ENCODE results near the gene NRIP1. TPM values are rescaled to one million over a fixed set of nuclear protein-coding genes. Genes with fewer than 3 reads are reported as not detected.
"Not testable (repeated sequence)": the region's sequence is repeated elsewhere in the genome, so short reads cannot be mapped to it uniquely, and the experiment has no call there.

NRIP1 gene
- total RNA-seq, 2 experiments from 2014 or later = 12.0 to 13.8 TPM

DNA sequence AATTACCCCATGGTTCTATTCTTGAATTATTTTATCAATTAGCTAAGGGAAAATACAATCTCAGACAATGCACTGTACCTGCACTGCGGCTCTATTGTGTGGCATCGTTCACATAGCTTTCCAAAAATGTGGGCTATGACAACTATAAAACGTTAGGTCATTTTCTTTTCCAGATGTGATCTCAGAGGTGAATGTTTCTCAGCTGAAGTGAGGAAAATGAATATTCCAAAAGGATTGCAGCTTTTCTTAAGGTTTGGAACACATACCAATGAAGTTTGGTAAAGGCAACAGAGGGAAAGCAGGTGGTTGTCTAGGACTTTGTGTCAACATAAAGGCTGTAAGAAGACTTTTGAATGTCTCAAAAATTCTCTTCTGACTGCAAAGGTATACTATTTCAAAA lies 105.5 kb downstream of the NRIP1 start:
- no peak overlapping the region for H3K27ac Mint-ChIP-seq
- peaks cover 2% of the 10 kb centered on the region for H3K27me3 Mint-ChIP-seq
- H3K4me3 Mint-ChIP-seq = no peak overlapping the region
- no peaks in the 10 kb centered on the region for H3K9me3 Mint-ChIP-seq
- CTCF ChIA-PET = no interaction called here
- DNase-seq = no peak
- H3K36me3 Mint-ChIP-seq (ENCODE audit: low read depth) = no peaks in the 10 kb centered on the region
- H3K4me1 Mint-ChIP-seq = no peaks in the 10 kb centered on the region
- POLR2A ChIA-PET = no interaction called here

DNA sequence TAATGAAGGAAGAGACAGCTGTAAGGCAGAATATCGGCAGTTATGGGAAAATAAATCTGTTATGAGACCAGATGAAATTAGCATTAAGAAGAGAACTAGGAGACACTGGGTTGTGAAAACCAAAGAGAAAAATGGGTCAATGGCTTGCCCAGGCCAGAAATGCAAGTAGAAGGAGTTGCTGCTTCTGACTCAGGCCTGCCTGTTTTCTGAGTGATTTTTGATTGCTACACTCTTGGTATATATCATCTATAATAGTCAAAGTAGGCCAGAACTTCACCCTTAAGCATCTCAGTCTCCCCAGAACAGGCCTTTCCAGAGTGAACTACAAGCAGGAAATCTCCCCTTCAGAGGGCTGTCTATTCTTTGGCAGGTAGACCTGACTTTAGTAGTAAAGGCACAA lies 107.0 kb downstream of the NRIP1 start:
- H3K4me3 Mint-ChIP-seq = no peak overlapping the region
- no peaks in the 10 kb centered on the region for H3K36me3 Mint-ChIP-seq (ENCODE audit: low read depth)
- no peak for DNase-seq
- H3K27ac Mint-ChIP-seq = no peak overlapping the region
- H3K9me3 Mint-ChIP-seq = no peaks in the 10 kb centered on the region
- CTCF ChIA-PET = no interaction called here
- no peaks in the 10 kb centered on the region for H3K4me1 Mint-ChIP-seq
- H3K27me3 Mint-ChIP-seq = peaks cover 2% of the 10 kb centered on the region
- POLR2A ChIA-PET = no interaction called here

DNA sequence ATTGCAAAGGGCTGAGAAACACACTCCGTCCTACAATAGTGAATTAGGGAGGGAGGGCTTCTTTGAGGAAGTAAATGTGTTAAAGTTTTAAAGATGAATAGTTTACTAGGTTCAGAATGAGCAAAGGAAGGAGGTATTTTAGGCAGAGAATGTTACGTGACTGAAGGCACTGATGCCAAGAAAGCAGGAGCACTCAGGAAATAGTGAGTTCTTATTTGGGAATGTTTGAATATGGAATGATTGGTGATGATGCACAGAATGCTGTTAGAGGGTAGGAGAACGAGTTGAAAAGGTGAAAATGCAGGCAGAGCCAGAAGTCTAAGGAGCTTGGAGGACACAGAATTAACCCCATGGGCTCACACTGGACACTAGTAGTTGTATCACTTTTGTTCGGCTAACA lies 108.0 kb downstream of the NRIP1 start:
- DNase-seq = no peak
- Mint-ChIP-seq H3K27me3 (peaks cover 2% of the 10 kb centered on the region), H3K4me1 (no peaks in the 10 kb centered on the region), H3K36me3 (ENCODE audit: low read depth) (no peaks in the 10 kb centered on the region), H3K9me3 (no peaks in the 10 kb centered on the region), H3K27ac (no peak overlapping the region), H3K4me3 (no peak overlapping the region)
- CTCF ChIA-PET = no interaction called here
- POLR2A ChIA-PET = no interaction called here

DNA sequence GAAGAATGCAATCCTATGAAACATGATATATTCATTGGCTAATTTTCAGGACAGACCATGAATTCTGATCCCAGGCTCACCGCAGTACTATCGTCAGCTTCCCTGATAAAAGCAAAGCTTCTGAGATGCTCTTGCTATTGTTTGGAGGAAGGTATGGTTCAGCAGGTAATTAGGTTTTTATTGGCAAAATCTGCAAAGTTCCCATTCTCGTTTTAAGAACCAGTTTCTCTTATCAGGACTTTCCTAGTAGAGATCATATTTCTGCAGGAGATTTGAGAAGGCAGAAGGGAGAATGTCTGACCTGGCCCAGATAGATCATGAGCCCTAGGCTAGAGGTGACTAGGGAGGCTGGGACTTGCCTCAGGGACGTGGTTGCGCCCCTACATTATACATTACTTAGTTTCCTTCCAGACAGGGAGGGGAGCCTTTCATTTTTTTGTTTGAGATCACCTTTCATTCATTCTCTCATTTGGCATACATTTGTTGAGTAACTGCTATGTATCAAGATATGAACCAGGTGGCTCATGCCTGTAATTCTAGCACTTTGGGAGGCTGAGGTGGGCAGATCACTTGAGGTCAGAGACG lies 108.8 kb downstream of the NRIP1 start:
- CTCF ChIA-PET = interaction anchor here (0.8 kb wide), 1 partner anchor 27 kb away, joined by 5 read pairs; no protein-coding TSS in a partner anchor
- Mint-ChIP-seq H3K4me1 (no peaks in the 10 kb centered on the region), H3K27me3 (peaks cover 2% of the 10 kb centered on the region), H3K36me3 (ENCODE audit: low read depth) (no peaks in the 10 kb centered on the region), H3K27ac (no peak overlapping the region), H3K9me3 (no peaks in the 10 kb centered on the region), H3K4me3 (no peak overlapping the region)
- POLR2A ChIA-PET = interaction anchor here (0.7 kb wide), 1 partner anchor 17 kb away, joined by 5 read pairs; no protein-coding TSS in a partner anchor
- DNase-seq = no peak

DNA sequence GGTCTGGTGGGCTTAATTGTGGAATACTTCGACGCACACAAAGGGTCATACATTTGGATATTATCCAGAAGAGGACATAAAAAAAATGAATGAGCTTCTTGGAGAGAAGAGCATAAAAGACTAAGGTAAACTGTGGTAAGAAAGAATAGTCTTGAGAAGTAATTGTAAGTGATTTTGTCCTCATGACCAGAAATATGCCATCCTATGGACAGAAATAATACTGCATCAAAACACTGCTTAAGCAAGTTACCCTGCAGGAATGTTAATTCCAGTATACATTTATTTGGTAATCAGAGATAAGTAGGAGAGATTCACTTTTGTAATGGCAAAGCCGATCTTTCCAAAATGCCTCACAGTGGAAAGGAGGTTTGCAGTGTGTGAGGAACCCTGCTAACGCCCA lies 111.9 kb downstream of the NRIP1 start:
- H3K4me3 Mint-ChIP-seq = no peak overlapping the region
- CTCF ChIA-PET = interaction anchor here (0.8 kb wide), 1 partner anchor 9 kb away, joined by 3 read pairs; no protein-coding TSS in a partner anchor

DNA sequence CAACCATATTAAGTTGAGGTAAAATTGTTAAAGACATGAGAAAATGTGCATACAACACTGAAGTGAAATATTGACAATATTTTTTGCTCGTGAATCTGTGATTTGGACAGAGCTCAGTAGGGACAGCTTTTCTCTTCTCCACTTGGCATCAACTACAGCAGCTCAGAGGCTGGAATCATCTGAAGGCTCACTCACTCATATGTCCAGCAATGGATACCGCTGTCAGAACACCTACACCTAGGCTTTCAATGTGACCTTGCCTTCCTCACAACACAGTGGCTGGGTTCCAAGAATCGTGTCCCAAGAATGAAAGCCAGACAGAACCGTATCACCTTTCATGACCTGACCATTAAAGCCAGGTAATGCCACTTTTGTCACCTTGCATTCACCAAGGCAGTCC lies 115.2 kb downstream of the NRIP1 start:
- Mint-ChIP-seq H3K36me3 (ENCODE audit: low read depth) (no peaks in the 10 kb centered on the region), H3K27ac (no peak overlapping the region), H3K9me3 (peaks cover 2% of the 10 kb centered on the region), H3K4me3 (no peak overlapping the region), H3K4me1 (no peaks in the 10 kb centered on the region), H3K27me3 (no peaks in the 10 kb centered on the region)
- POLR2A ChIA-PET = no interaction called here
- CTCF ChIA-PET = no interaction called here
- DNase-seq = no peak

More for the DNA sequence above, 111.9 kb downstream of the NRIP1 start:
- no peaks in the 10 kb centered on the region for H3K36me3 Mint-ChIP-seq (ENCODE audit: low read depth)
- peaks cover 2% of the 10 kb centered on the region for H3K9me3 Mint-ChIP-seq
- POLR2A ChIA-PET = no interaction called here
- DNase-seq = no peak
- H3K27ac Mint-ChIP-seq = no peak overlapping the region
- peaks cover 2% of the 10 kb centered on the region for H3K27me3 Mint-ChIP-seq
- no peaks in the 10 kb centered on the region for H3K4me1 Mint-ChIP-seq

DNA sequence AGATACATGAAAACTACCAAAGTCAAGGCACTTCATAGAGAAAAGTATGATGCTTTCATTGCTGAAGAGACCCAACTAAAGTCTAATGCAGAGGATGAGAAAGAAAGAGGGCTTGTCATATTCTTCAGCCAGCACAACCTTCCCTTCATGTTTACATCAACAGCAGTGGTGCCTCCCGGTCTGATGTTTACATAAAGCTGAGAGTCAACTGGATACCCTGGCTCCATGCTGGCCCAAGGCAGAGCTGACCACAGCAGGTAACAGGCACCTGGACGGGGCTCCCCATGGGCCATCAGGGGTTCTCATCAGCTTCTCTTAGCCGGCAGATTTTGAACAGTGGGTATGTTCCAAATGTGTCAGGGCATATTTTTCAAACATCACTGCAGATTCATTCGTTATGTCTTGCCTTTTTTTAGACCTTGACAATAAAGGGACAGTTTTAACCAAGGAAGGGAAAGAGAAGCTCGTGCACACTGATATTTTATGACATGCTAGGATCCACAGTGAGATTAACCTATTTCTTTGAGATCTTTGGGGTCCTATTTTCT lies 117.1 kb downstream of the NRIP1 start:
- Mint-ChIP-seq H3K4me3 (no peak overlapping the region), H3K4me1 (no peaks in the 10 kb centered on the region), H3K27ac (no peak overlapping the region), H3K27me3 (no peaks in the 10 kb centered on the region), H3K36me3 (ENCODE audit: low read depth) (no peaks in the 10 kb centered on the region), H3K9me3 (peaks cover 2% of the 10 kb centered on the region)
- no peak for DNase-seq
- ChIA-PET CTCF (no interaction called here), POLR2A (no interaction called here)

DNA sequence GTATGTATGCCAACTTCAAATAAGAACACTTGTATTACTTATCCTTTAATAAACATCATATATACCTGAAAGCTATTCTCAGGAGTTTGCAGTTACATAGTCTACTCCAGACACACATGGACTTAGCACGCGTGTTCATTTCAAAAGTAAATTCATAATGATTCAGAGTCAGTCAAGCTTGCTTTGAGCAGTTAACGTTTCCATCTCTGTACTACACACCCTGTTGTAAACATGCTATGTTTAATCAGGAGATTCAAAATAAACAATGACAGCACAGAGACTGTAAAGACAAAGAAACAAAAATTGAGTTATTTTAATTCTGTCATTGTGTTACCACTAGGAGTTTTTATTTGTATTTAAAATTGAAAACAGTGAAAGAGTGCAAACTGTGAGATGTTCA lies 119.6 kb downstream of the NRIP1 start:
- no peaks in the 10 kb centered on the region for H3K36me3 Mint-ChIP-seq (ENCODE audit: low read depth)

DNA sequence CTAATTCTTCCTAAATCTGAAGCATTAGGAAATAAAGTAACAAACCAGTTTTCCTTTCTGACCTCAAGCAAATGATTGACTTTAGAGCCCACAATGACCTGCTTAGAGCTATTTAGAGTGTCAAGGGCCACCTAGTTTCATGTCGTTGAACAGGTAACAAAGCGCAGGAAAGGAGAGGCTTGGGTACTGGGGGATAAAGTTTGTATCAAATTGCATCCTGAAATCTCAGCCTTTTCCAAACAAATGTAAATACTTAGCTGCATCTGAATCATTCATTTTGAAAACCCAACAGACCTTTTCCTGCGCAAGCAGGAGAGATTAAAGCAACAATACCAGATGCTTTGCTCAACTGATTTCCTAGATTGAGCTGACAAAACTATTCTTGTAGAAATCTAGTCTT lies 121.2 kb downstream of the NRIP1 start:
- H3K27me3 Mint-ChIP-seq = no peaks in the 10 kb centered on the region
- no peak overlapping the region for H3K27ac Mint-ChIP-seq
- no peaks in the 10 kb centered on the region for H3K36me3 Mint-ChIP-seq (ENCODE audit: low read depth)
- no peaks in the 10 kb centered on the region for H3K4me1 Mint-ChIP-seq
- H3K4me3 Mint-ChIP-seq = no peak overlapping the region
- ChIA-PET POLR2A (no interaction called here), CTCF (no interaction called here)
- H3K9me3 Mint-ChIP-seq = peaks cover 9% of the 10 kb centered on the region
- DNase-seq = no peak

More for the DNA sequence above, 119.6 kb downstream of the NRIP1 start:
- Mint-ChIP-seq H3K4me3 (no peak overlapping the region), H3K9me3 (peaks cover 8% of the 10 kb centered on the region), H3K4me1 (no peaks in the 10 kb centered on the region), H3K27ac (no peak overlapping the region), H3K27me3 (no peaks in the 10 kb centered on the region)
- no peak for DNase-seq
- POLR2A ChIA-PET = no interaction called here
- CTCF ChIA-PET = no interaction called here

DNA sequence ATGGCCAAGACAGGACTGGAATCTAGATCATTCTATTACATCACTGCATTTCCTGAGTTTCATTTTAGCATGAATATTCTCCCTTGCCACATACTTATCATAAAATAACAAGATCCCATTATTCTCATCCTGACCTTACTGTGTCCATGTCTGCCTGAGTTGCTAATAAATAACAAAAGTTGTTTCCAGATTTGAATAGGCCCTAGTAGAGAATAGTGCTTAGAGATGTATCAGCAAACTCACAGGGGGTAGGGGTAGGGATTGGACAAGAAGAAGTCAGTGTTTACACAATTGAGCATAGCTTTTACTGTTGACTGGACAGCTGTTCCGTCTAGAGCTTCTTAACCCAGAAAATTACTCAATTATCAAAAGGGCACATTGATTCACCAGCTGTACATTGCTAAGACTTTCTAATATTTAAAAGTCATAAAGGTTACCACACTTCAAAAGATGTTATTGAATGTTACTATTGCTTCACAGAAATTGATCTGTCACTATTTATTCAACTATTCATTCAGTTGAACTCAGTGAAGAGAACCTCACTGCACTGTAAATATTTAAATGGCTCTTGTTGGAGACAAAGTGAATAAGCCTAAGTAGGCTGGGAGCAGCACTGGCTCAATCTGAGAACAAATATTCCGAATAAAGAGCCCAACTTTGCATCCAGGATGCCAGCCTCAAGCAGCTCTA lies 121.9 kb downstream of the NRIP1 start:
- Mint-ChIP-seq H3K4me1 (no peaks in the 10 kb centered on the region), H3K27ac (no peak overlapping the region), H3K27me3 (no peaks in the 10 kb centered on the region), H3K36me3 (ENCODE audit: low read depth) (no peaks in the 10 kb centered on the region), H3K9me3 (peaks cover 14% of the 10 kb centered on the region), H3K4me3 (no peak overlapping the region)
- ChIA-PET POLR2A (no interaction called here), CTCF (interaction anchor here (0.6 to 1.0 kb wide), 2 partner anchors 79 to 1177 kb away, joined by 3 read pairs; no protein-coding TSS in a partner anchor)
- no peak for DNase-seq

DNA sequence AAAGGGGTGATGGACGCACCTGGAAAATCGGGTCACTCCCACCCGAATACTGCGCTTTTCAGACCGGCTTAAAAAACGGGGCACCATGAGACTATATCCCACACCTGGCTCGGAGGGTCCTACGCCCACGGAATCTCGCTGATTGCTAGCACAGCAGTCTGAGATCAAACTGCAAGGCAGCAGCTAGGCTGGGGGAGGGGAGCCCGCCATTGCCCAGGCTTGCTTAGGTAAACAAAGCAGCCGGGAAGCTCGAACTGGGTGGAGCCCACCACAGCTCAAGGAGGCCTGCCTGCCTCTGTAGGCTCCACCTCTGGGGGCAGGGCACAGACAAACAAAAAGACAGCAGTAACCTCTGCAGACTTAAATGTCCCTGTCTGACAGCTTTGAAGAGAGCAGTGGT lies 137.5 kb downstream of the NRIP1 start:
- H3K4me1 Mint-ChIP-seq; H3K9me3 Mint-ChIP-seq; H3K36me3 Mint-ChIP-seq (ENCODE audit: low read depth); H3K4me3 Mint-ChIP-seq; DNase-seq; H3K27me3 Mint-ChIP-seq; CTCF ChIA-PET; POLR2A ChIA-PET; H3K27ac Mint-ChIP-seq: not testable (repeated sequence)

DNA sequence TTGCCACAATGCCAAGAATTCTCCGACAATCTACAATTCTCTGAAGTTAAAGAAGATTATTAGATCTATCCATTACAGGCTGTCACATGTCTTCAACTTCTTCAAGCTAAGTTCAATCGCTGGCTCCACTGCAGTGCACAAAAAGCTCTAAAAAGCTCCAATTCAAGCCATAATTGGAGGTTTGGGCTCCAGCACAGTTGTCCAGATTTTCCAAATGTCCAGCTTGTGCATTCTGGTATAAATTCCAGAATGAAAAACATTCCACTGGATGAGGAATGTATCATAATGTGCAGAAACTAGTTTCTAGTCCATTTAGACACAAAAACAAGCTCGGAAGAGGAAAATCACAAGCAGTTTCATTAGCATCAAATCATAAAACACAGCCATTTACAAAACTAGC lies 138.6 kb downstream of the NRIP1 start:
- Mint-ChIP-seq H3K36me3 (ENCODE audit: low read depth) (no peaks in the 10 kb centered on the region), H3K27ac (no peak overlapping the region), H3K4me1 (no peaks in the 10 kb centered on the region), H3K4me3 (no peak overlapping the region), H3K9me3 (no peaks in the 10 kb centered on the region), H3K27me3 (peaks cover 1% of the 10 kb centered on the region)
- DNase-seq = no peak
- ChIA-PET CTCF (no interaction called here), POLR2A (no interaction called here)

DNA sequence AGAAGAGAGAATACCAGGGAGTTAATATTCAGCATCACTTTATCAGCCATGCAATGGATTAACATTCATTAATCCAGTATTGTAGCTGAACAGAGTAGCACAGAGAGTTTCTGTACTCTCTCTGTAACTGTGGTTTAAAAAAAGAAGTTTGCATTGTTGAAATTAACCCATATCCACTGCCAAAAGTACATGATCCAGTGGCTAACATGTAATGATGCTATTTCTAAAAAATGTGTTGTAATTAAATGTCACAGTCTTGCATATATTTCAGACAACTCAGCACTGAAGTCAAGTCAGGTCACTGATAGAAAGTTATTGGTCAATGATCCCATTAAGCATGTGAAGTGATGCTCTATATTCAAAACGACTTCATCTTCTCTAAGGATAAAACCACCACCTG lies 141.3 kb downstream of the NRIP1 start:
- ChIA-PET CTCF (no interaction called here), POLR2A (no interaction called here)
- H3K4me3 Mint-ChIP-seq = no peak overlapping the region
- no peaks in the 10 kb centered on the region for H3K9me3 Mint-ChIP-seq
- H3K27ac Mint-ChIP-seq = no peak overlapping the region
- DNase-seq = no peak
- H3K4me1 Mint-ChIP-seq = no peaks in the 10 kb centered on the region
- no peaks in the 10 kb centered on the region for H3K36me3 Mint-ChIP-seq (ENCODE audit: low read depth)
- peaks cover 1% of the 10 kb centered on the region for H3K27me3 Mint-ChIP-seq

DNA sequence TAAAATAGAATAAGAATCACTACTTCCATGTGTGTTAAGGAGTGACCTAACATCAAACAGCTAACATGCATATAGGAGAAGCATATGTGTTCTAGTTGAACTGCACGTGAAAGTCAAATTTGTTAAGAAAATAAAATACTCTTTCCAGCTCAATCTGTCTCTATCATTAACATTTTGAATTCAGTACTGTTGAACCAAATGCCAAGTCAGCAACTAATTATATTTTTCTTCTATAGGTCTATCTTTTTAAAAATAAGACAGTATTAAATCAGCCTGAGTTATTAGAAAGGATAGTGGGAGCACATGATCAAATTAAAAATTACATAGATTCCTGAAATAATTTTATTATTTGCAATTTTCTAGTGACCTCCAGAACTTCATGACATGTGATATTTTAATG lies 141.8 kb downstream of the NRIP1 start:
- DNase-seq = no peak
- Mint-ChIP-seq H3K27ac (no peak overlapping the region), H3K4me3 (no peak overlapping the region), H3K27me3 (peaks cover 1% of the 10 kb centered on the region), H3K4me1 (no peaks in the 10 kb centered on the region), H3K36me3 (ENCODE audit: low read depth) (no peaks in the 10 kb centered on the region), H3K9me3 (no peaks in the 10 kb centered on the region)
- CTCF ChIA-PET = no interaction called here
- POLR2A ChIA-PET = no interaction called here
